ENCODE results near the gene TMEM38A.
A peak's percentile ranks its signal among the peaks of the same experiment; 100 is the strongest.
"Not testable (repeated sequence)": the region's sequence is repeated elsewhere in the genome, so short reads cannot be mapped to it uniquely, and the experiment has no call there.

TMEM38A gene

DNA sequence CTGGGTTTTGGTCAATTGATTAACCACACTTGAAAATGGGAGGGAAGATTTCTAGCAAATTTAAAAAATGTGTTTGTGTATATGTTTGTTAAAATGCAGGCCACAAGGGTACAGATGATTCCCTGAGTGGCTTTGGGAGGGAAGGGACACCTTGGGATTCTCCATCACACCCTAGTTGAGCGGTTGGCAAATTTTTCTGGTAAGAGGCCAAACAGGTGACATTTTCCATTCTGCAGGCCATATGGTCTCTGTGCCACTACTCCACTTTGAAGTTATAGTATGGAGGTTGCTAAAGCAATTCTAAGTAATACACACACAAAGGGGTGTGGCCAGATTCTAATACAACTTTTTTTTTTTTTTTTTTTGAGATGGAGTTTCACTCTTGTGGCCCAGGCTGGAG, 20.0 kb upstream of the TMEM38A start:
- no peak for FAIRE-seq

DNA sequence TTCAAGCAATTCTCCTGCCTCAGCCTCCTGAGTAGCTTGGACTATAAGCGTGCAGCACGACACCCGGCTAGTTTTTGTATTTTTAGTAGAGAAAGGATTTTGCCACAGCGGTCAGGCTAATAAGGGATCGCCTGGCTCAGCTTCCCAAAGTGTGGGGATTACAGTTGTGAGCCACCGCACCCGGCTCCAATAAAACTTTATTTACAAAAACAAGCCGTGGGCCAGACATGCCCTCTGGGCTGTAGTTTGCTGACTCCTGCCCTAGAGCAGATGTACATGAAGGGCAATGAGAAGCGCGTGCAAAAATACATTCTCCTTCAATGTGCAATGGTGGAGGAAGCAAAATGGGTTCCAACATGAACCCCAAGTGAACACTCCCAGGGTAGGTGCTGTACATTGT, 19.2 kb upstream of the TMEM38A start:
- no peak for FAIRE-seq

DNA sequence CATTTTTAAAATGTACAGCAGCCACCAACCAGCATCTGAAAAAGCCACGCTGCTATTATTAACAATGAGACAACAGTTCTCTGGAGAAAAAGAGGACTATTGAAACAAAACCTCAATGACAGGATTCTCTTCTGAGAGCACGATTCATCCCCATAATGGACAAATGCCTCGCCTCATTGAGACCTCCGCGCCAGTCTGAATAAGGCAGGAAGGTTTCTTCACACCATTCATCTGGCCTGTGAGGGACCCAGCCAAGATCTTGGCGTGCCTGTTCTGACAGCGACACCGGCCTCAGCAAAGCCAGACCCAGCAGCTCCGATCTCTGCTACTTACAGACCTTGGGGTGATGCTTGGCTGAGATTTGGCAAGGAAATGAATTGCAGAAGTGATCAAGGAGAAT, 15.8 kb upstream of the TMEM38A start:
- FAIRE-seq: no peak

DNA sequence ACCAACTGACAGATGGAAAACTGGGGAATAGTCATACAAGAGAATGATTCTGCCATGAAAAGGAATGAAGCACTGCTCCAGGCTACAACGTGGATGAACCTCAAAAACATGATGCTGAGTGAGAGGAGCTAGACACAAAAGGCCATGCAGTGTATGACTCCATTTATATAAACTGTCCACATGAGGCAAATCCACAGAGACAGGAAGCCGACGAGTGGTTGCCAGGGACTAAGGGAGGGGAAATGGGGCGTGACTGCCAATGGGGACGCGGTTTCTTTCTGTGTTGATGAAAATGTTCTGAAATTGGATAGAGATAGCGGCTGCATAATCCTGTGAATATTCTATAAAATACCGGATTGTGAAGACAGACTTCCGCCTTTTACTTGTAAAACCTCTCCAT, 11.2 kb upstream of the TMEM38A start:
- FAIRE-seq: no peak

DNA sequence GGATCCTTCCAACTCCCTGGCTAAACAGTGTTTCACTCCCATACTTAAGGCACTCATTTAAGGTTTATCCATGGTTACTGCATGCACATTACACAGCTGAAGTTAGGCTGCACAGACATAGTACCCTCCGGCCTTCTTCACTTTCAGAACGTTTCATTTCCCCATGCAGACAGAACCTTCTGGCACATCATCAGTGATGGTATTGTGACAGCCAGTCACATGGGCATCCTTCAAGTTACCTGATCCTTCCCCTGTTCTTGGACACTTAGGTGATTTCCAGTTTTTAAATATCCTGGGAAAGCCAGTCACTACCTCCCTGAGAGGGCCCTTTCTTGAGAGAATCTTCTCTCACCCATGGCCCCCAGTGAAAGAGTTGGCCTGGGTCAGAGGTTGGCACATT, 10.1 kb upstream of the TMEM38A start:
- FAIRE-seq: no peak

DNA sequence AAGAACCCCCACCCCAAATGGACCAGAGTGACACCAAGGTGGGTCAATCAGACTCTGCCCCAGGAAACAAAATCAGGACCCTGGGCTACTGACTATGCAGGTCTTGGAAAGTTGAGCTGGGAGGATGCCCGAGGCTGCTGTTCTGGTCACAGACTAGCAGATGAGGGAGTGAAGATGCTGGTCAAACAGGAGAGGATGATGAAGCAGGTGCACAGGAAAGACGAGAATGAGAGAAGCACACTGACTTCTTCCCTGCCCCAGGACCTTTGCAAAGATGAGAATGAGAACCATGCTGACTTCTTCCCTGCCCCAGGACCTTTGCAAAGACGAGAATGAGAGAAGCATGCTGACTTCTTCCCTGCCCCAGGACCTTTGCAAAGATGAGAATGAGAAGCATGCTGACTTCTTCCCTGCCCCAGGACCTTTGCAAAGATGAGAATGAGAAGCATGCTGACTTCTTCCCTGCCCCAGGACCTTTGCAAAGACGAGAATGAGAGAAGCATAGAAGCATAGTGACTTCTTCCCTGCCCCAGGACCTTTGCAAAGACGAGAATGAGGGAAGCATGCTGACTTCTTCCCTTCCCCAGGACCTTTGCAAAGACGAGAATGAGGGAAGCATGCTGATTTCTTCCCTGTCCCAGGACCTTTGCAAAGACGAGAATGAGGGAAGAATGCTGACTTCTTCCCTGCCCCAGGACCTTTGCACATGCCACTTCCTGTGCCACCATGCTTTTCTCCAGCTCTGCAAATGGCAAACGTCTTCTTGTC, 9.3 kb upstream of the TMEM38A start:
- FAIRE-seq: not testable (repeated sequence)

DNA sequence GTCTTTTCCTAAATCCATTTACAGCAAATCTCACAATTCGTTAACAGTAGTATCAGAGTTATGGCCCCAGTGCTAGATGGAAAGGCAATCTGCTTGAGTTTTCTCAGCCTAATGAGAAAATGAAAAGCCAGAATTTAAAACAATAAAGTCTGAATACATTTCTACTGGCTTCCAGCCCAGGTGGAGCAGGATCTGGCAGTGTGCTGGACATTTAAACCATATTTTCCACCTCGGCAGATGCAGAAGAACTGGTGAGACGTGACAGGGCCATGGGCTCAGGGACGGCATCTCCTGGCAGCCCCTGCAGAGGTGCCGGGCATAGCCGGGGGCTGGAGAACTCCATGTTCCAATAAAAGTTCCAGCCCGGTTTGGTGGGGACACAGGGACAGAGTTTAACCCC, 8.1 kb upstream of the TMEM38A start:
- no peak for FAIRE-seq

DNA sequence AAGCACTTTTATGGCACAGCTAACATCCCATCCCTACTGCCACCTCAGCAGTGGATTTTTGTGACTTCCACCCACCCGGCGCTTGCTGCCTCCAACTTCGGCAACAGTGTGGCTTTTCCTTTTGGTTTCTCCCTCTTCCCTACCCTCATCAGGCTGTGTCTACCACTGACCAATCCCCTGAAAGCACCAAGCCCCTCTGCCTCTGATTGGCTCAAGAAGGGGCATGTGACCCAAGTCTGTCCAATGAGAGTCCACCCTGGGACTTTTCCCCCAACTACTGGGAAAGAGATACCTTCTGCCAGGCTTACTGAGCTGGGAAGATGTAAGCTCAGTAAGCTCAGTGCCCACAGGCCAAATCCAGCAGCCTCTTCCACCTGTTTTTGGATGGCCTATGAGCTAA, 6.8 kb upstream of the TMEM38A start:
- no peak for FAIRE-seq

DNA sequence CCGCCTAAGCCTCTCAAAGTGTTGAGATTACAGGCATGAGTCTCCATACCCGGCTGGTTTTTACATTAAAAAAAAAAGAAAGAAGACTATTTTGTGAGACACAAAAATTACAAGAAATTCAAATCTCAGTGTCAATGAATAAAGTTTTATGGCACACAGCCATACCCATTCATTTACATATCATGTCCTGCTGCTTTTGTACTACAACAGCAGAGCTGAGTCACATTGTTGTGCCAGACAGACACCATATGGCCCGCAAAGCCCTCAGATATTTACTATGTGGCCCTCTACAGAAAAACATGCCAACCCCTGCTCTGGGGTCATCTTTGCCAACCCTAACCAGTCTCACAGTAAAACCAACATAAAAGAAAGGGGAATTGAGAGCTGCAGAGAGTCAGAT, 6.3 kb upstream of the TMEM38A start:
- FAIRE-seq: no peak

DNA sequence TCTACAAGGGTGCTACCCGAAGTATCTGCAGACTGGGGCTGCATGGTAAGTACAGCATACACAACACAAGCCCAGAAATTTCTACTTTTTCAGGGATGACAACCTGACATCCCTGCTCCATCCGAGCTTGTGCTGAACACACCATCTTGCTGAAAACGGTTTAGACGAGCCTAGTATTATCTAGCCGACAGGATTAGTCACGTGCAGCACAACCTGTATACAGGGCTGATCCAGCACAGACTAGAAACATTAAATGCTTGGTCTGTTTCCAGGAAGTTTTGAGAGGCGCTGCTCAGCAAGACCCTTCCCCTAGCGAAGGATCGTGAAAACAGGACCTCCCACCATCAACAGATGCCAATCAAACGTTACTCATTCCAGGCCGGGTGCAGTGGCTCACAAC, 5.2 kb upstream of the TMEM38A start:
- FAIRE-seq: no peak

DNA sequence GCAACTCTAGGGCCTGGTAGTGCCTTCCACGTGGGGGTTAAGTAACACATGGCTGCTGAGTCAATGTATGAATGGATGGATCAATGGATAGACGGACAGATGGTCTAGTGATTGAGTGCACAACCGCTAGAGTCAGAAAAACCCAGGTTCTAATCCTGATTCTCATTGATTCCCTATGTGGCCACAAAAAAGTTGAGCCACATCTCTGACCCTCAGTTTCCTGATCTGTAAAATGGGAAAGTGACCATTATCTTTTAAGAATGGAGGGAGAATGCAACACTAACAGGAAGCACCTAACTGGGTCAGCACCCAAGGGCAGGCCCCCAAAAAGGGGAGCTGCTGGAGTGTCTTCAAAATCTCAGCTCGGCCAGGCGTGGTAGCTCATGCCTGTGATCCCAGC, 3.6 kb upstream of the TMEM38A start:
- no peak for FAIRE-seq

DNA sequence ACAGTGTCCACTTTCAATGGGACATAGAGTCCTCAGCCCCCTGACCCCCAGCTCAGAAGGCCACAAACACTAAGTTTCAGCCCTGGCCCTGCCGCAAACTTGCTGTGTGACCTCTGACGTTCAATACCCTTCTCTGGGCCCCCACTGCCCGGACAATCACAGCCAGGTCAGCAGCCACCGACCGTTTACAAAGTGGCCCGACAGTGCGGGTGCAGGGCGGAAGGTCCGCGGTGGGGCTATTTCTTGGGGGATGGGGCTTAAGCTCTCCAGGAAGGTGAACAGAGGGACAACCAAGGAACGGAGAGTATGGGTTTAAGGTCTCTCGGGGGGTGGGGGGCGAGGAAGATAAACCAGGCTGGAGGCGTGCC, 1.5 kb upstream of the TMEM38A start:
- no peak for FAIRE-seq

DNA sequence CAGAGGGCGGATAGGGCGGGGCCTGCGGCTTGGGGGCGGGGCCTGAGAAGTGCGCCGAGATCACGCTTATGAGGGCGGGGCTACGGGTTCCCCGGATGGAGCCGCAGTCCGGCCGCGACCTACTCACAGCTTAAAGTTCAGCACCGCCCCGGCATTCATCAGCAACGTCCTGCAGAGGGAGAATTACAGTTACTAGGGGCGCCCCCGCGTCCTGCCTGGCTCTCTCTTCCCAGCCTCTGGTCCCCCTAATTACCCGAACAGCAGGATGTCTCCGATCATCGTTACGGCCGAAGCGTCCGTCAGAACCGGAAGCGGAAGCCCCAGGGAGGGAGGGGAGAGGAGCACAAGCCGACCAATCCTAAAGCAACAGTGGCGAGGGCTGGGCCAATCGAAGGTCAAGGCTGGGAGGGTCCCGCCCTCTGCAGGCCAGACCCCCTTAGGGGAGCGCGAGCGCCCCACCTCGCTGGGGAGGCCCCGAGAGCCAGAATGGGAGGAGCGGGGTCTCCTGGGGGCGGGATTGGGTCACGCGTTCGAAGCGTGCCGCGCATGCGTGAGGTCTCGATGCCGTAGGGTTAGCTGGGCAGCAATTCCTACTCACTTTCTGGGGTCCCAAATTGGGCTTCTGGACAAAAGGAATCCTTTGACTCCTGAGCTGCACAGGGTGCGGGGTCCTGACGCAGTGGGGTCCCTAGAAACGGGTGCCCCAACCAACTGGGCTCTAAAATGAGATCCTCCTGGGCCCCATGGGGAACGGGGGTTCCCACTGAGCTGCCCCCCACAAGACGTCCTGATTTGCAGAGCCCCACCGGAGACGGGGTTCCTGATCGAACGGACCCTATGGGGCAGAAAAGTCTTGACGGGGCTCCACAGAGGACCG, 869 bp upstream of the TMEM38A start, which contains the start of gene SMIM7:
SMIM7 (minus strand) TSS at position 313 of the 877 bp plus-strand sequence; CDS start at position 279, 34 bp downstream.
- peak; percentile 96 for FAIRE-seq

DNA sequence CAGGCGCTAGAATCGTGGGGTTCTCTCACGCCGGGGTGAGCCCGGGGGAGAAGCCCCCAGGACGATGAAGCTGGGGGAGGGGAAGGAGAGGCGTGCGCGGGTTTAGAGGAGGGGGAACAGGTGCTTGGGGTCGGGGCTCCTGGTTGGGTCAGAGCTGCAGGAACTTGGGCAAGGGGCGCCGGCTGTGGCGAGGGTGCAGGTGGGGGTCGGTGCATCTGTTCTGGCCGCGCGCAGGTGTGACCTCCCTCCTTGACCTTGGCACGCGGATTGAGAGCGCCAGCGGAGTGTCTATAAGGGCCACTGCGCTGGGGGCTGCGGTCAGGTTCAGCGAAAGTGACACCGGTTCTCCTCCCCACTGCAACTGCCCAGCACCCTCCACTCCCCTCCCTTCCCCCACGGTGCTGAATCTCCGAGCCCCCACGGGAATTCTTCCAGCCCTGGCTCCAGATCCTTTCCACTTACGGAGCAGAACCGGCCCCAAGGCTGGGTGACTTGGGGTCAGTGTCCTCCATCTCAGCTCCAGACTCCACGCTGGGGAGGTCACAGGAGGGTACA, 618 bp downstream of the TMEM38A start:
- FAIRE-seq: no peak

DNA sequence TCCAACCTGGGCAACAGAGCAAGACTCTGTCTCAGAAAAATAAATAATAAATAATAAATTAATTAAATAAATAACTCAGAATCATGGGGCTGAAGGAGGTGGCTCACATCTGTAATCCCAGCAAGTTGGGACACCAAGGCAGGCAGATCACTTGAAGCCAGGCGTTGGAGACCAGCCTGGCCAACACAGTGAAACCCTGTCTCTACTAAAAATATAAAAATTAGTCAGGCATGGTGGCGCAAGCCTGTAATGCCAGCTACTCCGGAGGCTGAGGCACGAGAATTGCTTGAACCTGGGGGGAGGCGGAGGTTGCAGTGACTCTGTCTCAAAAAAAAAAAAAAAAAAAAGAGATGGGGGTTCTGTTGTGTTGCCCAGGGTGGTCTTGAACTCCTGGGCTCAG, 7.2 kb downstream of the TMEM38A start:
- no peak for FAIRE-seq

DNA sequence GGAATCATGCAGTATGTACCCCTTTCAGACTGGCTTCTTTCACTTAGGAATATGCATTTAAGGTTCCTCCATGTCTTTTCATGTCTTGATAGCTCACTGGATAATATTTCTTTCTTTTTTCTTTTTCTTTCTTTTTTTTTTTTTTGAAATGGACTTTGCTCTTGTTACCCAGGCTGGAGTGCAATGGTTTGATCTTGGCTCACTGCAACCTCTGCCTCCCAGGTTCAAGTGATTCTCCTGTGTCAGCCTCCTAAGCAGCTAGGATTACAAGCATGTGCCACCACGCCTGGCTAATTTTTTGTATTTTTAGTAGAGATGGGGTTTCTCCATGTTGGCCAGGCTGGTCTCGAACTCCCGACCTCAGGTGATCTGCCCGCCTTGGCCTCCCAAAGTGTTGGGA, 7.8 kb downstream of the TMEM38A start:
- FAIRE-seq: not testable (repeated sequence)

DNA sequence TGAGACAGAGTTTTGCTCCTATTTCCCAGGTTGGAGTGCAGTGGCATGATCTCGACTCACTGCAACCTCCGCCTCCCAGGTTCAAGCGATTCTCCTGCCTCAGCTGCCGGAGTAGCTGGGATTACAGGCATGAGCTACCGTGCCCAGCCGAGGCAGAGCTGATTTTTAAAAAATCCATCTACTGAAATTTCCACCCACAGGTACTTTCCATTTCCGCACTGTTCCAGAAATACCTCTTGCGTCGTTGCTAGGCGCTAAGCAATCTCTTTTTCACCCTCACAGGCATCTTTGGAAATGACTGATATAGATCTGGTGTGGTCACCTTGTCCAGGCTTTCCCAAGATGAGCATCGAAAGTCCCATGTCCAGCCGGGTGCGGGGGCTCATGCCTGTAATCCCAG, 9.4 kb downstream of the TMEM38A start:
- no peak for FAIRE-seq

DNA sequence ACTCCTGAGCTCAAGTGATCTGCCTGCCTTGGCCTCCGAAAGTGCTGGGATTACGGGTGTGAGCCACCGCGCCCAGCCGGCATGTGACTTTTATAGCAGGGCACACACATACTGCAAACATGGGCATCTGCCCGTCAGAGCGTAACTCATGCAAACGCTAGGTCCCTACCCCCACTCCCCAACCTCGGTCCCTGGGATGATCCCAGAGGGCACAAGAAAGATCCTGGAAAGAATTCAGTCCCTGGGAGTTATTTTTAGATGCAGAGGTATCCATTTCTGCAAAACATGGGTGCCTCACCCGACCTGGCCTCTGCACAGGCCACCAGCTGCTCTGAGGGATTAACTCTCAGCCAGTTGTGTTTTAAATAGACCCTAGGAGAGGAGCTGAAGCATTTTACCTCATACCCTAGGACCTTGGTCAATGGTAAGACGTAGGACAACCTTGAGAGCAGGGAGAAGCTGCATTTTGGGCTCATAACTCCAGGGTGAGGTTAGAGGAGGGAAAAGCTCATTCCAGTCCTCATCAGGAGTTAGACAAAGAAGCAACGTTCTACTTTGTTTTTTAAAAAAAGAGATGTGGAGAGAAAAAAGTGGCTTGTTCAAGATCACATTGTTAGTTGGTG, 10.8 kb downstream of the TMEM38A start:
- FAIRE-seq: no peak

DNA sequence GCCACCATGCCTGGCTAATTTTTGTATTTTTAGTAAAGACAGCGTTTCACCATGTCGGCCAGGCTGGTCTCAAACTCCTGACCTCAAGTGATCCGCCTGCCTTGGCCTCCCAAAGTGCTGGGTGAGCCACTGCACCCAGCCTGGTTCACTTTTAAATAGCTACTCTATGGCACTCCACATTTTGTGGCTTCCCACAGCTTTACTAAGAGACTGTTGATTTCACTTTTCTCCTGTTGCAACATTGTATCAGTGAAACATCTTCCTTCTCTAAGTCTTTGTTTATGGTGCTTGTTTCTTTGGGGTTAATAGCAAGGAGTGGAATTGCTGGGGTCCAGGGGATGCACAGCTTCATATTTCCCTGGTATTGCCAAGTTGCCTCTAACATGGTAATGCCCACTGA, 12.3 kb downstream of the TMEM38A start:
- no peak for FAIRE-seq

DNA sequence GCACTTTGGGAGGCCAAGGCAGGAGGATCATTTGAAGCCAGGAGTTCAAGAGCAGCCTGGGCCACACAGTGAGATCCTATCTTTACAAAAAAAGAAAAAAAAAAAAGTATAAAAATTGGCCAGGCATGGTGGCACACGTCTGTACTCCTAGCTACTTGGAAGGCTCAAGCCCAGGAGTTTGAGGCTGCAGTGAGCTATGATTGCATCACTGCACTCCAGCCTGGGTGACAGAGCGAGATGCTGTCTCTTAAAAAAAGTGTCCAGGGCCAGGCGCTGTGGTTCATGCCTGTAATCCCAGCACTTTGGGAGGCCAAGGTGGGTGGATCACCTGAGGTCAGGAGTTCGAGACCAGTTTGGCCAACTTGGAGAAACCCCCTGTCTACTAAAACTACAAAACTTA, 12.9 kb downstream of the TMEM38A start:
- FAIRE-seq: not testable (repeated sequence)

DNA sequence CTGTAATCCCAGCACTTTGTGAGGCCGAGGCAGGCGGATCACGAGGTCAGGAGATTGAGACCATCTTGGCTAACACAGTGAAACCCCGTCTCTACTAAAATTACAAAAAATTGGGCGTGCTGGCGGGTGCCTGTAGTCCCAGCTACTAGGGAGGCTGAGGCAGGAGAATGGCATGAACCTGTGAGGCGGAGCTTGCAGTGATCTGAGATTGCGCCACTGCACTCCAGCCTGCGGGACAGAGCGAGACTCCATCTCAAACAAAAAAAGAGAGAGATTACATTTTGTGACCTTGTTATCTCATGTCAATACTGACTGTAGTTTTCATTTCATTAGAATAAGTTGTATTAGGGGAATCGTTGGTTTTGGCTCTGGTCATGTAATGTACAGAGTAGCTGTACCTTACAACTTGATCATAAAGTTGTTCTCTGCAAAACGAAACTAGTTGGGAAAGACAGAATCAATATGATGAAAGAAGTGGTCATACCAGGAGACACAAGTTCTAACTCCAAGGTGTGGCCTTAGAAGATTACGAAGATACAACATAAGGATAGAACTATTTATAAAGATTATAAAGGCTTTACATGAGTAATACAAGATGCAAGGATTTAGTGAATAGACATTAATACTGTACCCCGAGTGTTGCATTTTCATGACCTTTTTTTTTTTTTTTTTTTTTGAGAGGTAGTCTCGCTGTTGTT, 15.3 kb downstream of the TMEM38A start:
- no peak for FAIRE-seq

DNA sequence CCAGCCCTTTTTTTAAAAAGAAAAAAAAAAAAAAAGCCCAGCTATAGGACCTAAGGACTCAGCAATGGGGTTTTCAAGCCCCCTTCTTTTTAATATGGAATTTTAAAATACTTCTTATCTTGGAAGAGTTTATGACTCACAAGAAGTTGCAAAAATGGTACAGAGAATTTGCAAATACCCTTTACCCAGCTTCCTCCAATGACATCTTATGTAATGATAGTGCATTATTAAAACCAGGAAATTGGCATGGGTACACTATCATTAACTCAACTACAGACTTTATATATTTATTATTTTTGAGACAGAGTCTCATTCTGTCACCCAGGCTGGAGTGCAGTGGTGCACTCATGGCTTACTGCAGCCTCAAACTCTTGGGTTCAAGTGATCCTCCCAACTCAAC, 16.1 kb downstream of the TMEM38A start:
- no peak for FAIRE-seq

DNA sequence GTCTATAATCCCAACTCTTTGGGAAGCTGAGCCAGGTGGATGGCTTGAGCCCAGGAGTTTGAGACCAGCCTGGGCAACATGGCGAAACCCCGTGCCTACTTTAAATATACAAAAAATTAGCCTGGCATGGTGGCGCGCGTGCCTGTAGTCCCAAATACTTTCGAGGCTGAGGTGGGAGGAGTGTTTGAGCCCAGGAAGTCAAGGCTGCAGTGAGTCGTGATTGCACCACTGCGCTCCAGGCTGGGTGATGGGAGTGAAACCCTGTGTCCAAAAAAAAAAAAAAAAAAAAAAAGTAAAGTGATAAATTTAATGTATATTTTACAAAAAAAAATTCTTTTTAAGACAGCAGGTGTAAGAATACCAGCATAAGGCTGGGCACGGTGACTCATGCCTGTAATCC, 17.6 kb downstream of the TMEM38A start:
- no peak for FAIRE-seq
